ENCODE measurements around the gene KCND1.
A peak's percentile ranks its signal among the peaks of the same experiment; 100 is the strongest.

The KCND1 gene

DNA sequence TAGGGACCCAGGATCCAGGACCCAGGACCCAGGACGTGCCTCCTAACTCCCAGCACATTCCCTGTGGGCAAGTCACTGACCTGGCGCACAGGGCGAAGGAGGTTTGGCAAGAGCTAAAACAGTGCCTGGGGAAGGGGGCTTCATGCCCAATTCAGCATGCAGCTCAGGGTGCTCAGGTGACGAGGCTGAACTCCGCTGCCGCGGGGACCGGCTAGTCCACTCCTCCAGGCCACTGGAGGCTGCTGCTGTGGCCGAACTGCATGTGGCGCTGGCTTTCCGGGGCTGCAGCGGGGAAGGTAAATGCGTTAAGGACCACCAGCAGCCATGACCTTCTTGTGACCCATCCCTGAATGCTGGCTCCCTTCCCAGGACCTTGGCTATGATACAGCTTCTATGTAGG is 47.9 kb downstream of the KCND1 start:
- Histone ChIP-seq H3K36me3 (ENCODE audit: control insufficient read depth, insufficient read depth, low read length) (peaks cover 4% of the 10 kb centered on the region), H3K27me3 (replicated peaks; ENCODE audit: control insufficient read depth, insufficient read depth, low read length) (no peaks in the 10 kb centered on the region), H3K4me3 (replicated peaks; ENCODE audit: low read depth, low read length) (no peak overlapping the region)
- DNase-seq (ENCODE audit: extremely low read depth, insufficient read length): no peak
- TF ChIP-seq, protein P1, sequence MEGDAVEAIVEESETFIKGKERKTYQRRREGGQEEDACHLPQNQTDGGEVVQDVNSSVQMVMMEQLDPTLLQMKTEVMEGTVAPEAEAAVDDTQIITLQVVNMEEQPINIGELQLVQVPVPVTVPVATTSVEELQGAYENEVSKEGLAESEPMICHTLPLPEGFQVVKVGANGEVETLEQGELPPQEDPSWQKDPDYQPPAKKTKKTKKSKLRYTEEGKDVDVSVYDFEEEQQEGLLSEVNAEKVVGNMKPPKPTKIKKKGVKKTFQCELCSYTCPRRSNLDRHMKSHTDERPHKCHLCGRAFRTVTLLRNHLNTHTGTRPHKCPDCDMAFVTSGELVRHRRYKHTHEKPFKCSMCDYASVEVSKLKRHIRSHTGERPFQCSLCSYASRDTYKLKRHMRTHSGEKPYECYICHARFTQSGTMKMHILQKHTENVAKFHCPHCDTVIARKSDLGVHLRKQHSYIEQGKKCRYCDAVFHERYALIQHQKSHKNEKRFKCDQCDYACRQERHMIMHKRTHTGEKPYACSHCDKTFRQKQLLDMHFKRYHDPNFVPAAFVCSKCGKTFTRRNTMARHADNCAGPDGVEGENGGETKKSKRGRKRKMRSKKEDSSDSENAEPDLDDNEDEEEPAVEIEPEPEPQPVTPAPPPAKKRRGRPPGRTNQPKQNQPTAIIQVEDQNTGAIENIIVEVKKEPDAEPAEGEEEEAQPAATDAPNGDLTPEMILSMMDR (IDR thresholded peaks at IDR 0.05; ENCODE audit: insufficient read depth, low read length, poor library complexity, severe bottlenecking): no peak

DNA sequence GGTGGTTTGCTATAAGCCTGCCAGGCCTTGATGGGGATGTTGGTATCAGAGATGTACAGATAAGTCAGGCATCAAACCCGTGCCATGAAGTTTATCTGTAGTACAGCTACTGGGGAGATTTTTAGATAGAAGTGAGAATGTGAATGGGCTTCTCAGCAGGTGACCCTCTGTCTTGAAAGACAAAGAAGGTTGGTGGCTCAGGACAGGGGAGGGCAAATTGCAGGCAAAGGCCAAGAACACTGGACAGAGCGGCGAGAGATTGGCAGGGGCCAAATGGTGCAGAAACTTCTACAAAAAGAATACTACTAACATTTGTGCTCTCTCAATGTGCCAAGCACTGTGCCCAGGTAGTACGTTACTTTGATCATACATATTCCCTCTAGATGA is 50.9 kb downstream of the KCND1 start:
- DNase-seq (ENCODE audit: extremely low read depth, insufficient read length): no peak
- Histone ChIP-seq H3K27me3 (replicated peaks; ENCODE audit: control insufficient read depth, insufficient read depth, low read length) (no peaks in the 10 kb centered on the region), H3K36me3 (ENCODE audit: control insufficient read depth, insufficient read depth, low read length) (peaks cover 3% of the 10 kb centered on the region), H3K4me3 (replicated peaks; ENCODE audit: low read depth, low read length) (no peak overlapping the region)
- TF ChIP-seq, protein P1 (IDR thresholded peaks at IDR 0.05; ENCODE audit: insufficient read depth, low read length, poor library complexity, severe bottlenecking): no peak

DNA sequence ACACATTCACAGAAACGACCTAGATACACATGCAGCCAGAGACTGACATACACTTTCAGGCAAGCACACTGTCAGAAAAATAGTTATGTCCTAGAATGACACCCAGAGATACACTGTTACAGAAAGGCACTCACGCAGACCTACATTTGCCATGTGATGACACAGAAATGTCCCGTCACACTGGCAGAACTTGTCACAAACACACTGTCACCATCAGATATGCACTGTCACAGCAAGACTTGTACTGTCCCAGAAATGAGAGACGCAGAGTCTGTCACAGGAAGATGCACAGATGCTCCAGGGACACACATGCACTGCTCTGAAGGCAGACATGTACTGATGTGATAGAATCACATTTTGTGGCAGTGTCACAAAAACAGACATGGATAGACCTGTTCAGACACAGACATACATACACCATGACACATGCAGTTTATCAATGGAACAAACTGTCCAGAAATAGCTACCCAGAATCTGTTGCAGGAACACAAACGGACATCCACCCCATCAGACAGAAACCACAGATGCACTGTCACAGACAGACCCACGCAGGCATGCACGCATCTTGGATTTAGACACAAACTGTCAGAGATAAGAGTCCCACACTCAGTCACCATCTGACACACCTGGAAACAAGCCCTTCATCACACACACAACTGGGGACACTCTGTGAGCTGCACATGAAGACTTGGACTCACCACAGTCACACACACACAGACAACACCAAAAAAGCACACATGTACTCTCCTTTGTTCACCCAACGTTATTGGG is 51.5 kb downstream of the KCND1 start:
- H3K36me3 ChIP-seq (ENCODE audit: control insufficient read depth, insufficient read depth, low read length): peaks cover 4% of the 10 kb centered on the region
- no peaks in the 10 kb centered on the region for H3K27me3 ChIP-seq (replicated peaks; ENCODE audit: control insufficient read depth, insufficient read depth, low read length)
- H3K4me3 ChIP-seq (replicated peaks; ENCODE audit: low read depth, low read length): peak overlapping the region; percentile 55
- DNase-seq (ENCODE audit: extremely low read depth, insufficient read length): no peak
- TF ChIP-seq, protein P1 (IDR thresholded peaks at IDR 0.05; ENCODE audit: insufficient read depth, low read length, poor library complexity, severe bottlenecking): no peak

DNA sequence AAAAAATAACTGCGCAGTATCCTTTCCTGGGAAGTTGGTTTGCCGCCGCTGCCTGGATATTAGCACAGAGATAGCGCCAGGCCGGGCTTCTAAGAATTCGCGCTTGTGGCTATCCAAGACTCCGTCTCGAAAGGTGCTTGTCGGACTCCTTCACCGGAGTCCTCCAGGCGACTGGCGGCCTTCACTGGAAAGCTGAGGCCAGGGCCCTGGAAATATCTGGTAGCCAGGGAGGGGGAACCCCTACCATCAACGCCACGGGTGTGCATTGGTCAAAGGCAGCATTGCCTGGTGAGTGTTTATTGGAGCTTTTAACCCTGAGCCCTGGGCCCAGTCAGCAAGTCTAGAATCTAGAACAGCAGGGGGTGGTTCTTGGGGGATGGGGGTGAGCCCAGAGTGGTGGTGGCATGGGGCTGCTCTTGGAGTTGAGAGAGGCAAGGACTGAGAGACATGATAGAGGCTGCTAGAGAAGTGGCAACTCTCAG is 52.2 kb downstream of the KCND1 start:
- TF ChIP-seq, protein P1 (IDR thresholded peaks at IDR 0.05; ENCODE audit: insufficient read depth, low read length, poor library complexity, severe bottlenecking): no peak
- Histone ChIP-seq H3K4me3 (replicated peaks; ENCODE audit: low read depth, low read length) (peak overlapping the region; percentile 55), H3K27me3 (replicated peaks; ENCODE audit: control insufficient read depth, insufficient read depth, low read length) (no peaks in the 10 kb centered on the region), H3K36me3 (ENCODE audit: control insufficient read depth, insufficient read depth, low read length) (peaks cover 8% of the 10 kb centered on the region)
- DNase-seq (ENCODE audit: extremely low read depth, insufficient read length): no peak

DNA sequence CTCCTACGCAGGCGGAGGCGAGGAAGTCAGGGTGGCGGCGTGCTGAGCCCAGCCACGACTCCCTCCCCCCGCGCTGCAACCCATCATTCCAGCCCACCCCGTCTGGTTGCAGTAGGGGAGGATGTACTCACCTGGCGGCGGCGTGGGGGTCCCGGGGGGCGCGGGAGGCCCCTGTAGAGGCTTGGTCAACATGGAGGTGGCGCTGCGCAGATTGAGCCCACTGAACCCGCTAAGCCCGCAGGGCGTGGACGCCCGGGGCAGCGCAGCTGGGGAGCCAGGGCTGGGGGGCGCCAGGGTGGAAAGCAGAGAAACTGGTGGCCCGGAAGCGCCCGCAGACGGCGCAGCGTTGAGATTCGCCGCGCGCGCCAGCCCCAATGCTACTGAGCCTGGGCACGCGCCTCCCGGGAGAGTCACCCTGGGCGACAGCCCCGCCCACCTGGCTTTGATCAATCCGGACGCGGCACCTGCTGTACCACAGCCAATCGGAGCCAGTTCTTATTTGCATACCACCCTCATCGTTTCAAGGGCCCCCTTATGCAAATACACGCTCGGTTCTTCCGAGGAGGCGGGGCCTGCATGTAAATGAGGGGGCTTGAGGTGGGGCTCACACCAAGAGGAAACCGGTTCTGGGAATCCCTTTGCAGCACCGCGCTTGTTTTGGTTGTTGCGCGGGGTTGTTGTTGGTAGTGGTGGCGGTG is 52.9 kb downstream of the KCND1 start, which contains the start of gene PIM2:
PIM2 (minus strand) TSS at position 382 of the 698 bp plus-strand sequence; CDS start at position 192, 190 bp downstream.
- peaks cover 13% of the 10 kb centered on the region for H3K36me3 ChIP-seq (ENCODE audit: control insufficient read depth, insufficient read depth, low read length)
- H3K4me3 ChIP-seq (replicated peaks; ENCODE audit: low read depth, low read length): peak within 1 kb of the TSS; percentile 67
- TF ChIP-seq, protein P1 (IDR thresholded peaks at IDR 0.05; ENCODE audit: insufficient read depth, low read length, poor library complexity, severe bottlenecking): no peak
- no peaks in the 10 kb centered on the region for H3K27me3 ChIP-seq (replicated peaks; ENCODE audit: control insufficient read depth, insufficient read depth, low read length)
- DNase-seq (ENCODE audit: extremely low read depth, insufficient read length): peak; percentile 92
